Lower leg skin (tissue), 3 donors: ENCODE data around the gene CDH11.

Source experiments
- POLR2A ChIP-seq, 2 donors: fragments of 450-650 bp; IDR thresholded peaks; one replicate each; pipeline ENCODE4 v1.6.1; 2016 to 2017; ENCODE audit warnings: antibody characterized with exemption in 2 of 2, mild to moderate bottlenecking in 1 of 2, moderate library complexity in 1 of 2
- TF ChIP-seq, protein P1 (sequence below), 3 donors: fragments of 450-650 bp; IDR thresholded peaks; one replicate each; pipeline ENCODE4 v1.5.1; 2016; ENCODE audit warnings: antibody characterized with exemption in 3 of 3, mild to moderate bottlenecking in 3 of 3, moderate library complexity in 2 of 3

DNA sequence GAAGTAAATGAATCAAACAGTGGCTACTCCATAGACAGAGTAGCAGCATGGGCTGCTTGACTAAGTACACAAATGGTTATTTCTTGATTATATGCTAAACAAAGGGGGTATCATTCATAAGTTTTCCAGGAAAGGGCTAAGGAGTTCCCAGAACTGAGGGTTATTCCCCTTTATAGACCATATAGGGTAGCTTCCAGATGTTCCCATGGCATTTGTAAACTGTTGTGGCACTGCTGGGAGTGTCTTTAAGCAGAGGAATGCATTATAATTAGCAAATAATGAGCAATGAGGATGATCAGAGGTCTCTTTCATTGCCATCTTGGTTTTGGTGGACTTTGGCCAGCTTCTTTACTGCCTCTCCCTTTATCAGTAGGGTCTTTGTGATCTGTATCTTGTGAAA lies 105.1 kb downstream of the CDH11 start:
- TF ChIP-seq, protein P1, sequence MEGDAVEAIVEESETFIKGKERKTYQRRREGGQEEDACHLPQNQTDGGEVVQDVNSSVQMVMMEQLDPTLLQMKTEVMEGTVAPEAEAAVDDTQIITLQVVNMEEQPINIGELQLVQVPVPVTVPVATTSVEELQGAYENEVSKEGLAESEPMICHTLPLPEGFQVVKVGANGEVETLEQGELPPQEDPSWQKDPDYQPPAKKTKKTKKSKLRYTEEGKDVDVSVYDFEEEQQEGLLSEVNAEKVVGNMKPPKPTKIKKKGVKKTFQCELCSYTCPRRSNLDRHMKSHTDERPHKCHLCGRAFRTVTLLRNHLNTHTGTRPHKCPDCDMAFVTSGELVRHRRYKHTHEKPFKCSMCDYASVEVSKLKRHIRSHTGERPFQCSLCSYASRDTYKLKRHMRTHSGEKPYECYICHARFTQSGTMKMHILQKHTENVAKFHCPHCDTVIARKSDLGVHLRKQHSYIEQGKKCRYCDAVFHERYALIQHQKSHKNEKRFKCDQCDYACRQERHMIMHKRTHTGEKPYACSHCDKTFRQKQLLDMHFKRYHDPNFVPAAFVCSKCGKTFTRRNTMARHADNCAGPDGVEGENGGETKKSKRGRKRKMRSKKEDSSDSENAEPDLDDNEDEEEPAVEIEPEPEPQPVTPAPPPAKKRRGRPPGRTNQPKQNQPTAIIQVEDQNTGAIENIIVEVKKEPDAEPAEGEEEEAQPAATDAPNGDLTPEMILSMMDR (IDR thresholded peaks at IDR 0.05) = no peak
- TF ChIP-seq POLR2A (IDR thresholded peaks at IDR 0.05) = no peak
